AG09319 (cell line): Measurements from ENCODE around the gene HECTD4.

Source experiments
- DNase-seq: peaks from one replicate; pipeline ENCODE4 v3.0.0-alpha.2; 2010; ENCODE audit warnings: low read depth; ENCODE audit errors: extremely low read depth
- CTCF ChIP-seq: IDR thresholded peaks from 2 replicates; pipeline ENCODE4 v1.5.1; 2011; ENCODE audit warnings: low read depth, mild to moderate bottlenecking, inconsistent platforms, low read length, moderate library complexity

Gene HECTD4

GRCh38 chr12:112122823-112123690, 259.2 kb downstream of the HECTD4 start:
- DNase-seq = peak; percentile 71
- TF ChIP-seq CTCF = no peak

GRCh38 chr12:112121780-112122565, 260.3 kb downstream of the HECTD4 start:
- DNase-seq = peak; percentile 77
- TF ChIP-seq CTCF = no peak

GRCh38 chr12:112117685-112118084, 264.5 kb downstream of the HECTD4 start:
- TF ChIP-seq CTCF = no peak
- no peak for DNase-seq

- no peak for DNase-seq
- no peak for TF ChIP-seq CTCF
Observed at GRCh38 chr12:112116232-112117060, 265.8 kb downstream of the HECTD4 start.

- TF ChIP-seq CTCF = no peak
- DNase-seq = no peak
Observed at GRCh38 chr12:112115259-112116045, 266.8 kb downstream of the HECTD4 start.

- TF ChIP-seq CTCF = no peak
Observed at GRCh38 chr12:112112409-112113133, 269.7 kb downstream of the HECTD4 start.

More at GRCh38 chr12:112112409-112113133, 269.7 kb downstream of the HECTD4 start:
- no peak for DNase-seq
